Choroid plexus epithelial cell (primary cell): ENCODE results near the gene PSAT1.

Experiments
- DNase-seq: peaks from one replicate; pipeline ENCODE4 v3.0.0-alpha.2; 2010; ENCODE audit warnings: low read depth
- H3K4me3 ChIP-seq: 2 replicates; pipeline ENCODE4 v1.5.1; 2011; ENCODE audit warnings: low read depth, mild to moderate bottlenecking, control low read depth, low read length, moderate library complexity
- TF ChIP-seq, protein P1 (sequence below): conservative IDR thresholded peaks from 2 replicates; pipeline ENCODE4 v1.5.1; 2011; ENCODE audit warnings: low read depth, mild to moderate bottlenecking, control low read depth, inconsistent platforms, low read length, moderate library complexity

PSAT1 gene

GRCh38 chr9:78298046-78298765 is 1.3 kb downstream of the PSAT1 start:
- peak overlapping the region; percentile 91 for H3K4me3 ChIP-seq
- DNase-seq = no peak
- TF ChIP-seq, protein P1, sequence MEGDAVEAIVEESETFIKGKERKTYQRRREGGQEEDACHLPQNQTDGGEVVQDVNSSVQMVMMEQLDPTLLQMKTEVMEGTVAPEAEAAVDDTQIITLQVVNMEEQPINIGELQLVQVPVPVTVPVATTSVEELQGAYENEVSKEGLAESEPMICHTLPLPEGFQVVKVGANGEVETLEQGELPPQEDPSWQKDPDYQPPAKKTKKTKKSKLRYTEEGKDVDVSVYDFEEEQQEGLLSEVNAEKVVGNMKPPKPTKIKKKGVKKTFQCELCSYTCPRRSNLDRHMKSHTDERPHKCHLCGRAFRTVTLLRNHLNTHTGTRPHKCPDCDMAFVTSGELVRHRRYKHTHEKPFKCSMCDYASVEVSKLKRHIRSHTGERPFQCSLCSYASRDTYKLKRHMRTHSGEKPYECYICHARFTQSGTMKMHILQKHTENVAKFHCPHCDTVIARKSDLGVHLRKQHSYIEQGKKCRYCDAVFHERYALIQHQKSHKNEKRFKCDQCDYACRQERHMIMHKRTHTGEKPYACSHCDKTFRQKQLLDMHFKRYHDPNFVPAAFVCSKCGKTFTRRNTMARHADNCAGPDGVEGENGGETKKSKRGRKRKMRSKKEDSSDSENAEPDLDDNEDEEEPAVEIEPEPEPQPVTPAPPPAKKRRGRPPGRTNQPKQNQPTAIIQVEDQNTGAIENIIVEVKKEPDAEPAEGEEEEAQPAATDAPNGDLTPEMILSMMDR = no peak

DNA sequence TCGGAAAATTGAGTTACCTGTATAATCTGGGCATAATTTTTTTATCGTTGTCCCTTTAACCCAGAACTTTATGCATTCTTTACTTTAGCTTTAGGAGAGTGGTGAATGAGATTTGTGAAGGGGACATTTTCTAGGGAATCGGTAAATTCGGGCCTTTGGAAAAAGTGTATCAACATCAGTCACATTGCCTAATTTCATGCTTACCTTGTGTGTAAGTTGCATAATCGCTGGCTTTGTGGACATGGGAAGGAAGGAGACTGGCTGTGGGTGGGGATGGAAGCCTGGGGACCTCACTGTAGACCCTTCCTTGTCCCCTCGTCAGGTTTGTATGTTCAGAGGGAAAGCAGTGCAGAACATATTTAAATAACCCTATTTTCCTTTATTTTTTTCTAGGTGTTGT is 3.3 kb downstream of the PSAT1 start:
- no peak overlapping the region for H3K4me3 ChIP-seq
- no peak for DNase-seq
- TF ChIP-seq, protein P1 = no peak

DNA sequence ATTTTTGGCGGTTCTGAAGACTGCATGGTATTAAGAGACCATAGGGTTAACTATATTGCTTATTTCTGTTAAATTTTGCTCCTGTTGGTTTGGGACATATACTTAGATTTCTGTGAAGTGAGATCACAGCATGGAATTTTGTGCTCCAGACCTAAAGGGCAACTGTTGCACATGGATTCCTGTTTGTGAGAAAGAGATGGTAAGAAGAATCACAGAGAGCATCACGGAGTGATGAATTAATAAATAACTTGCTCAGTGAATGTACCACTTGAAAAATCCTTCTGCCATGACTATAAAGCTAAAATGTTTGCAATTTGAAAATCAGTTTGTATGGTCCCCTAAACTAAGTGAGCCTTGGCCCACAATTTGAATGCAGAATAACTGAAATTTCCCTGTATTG is 4.5 kb downstream of the PSAT1 start:
- peak; percentile 25 for DNase-seq
- TF ChIP-seq, protein P1 = no peak

GRCh38 chr9:78303377-78304062 is 6.6 kb downstream of the PSAT1 start:
- DNase-seq = no peak
- TF ChIP-seq, protein P1 = no peak
- H3K4me3 ChIP-seq = no peak overlapping the region

More for the DNA sequence above, 4.5 kb downstream of the PSAT1 start:
- H3K4me3 ChIP-seq = no peak overlapping the region

DNA sequence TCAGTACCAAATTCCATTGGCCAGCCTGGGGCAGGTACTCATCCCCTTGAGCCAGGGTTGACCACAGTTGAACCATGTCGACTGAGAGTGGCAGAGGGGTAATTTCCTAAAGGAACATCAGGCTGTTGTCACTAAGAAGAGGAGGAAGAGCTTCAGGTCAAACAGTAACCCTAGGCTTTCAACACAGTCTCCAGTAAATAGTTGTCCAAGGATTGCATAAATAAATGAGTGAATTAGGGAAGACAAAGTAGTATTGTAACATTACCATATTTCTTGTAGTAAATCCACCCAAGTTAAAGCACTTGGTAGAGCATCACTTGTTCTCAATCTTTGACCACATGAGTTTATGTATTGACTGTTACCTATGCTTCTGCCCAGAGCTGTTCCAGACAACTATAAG is 7.4 kb downstream of the PSAT1 start:
- TF ChIP-seq, protein P1 = no peak
- DNase-seq = no peak
- no peak overlapping the region for H3K4me3 ChIP-seq

GRCh38 chr9:78306222-78307076 is 9.5 kb downstream of the PSAT1 start:
- TF ChIP-seq, protein P1 = no peak
- DNase-seq = no peak
- no peak overlapping the region for H3K4me3 ChIP-seq
